Cardiac fibroblast (primary cell): ENCODE data around the gene SLC10A1.

Experiments
- DNase-seq, 2 donors: peaks; one replicate each; pipeline versions ENCODE4 v3.0.0 to v3.0.0-alpha.2; 2010; ENCODE audit warnings: low read depth in 2 of 2
- H3K4me3 ChIP-seq, 2 donors: replicated peaks in 1 of 2; 1 replicate in 1 of 2; 2 replicates in 1 of 2; pipeline ENCODE4 v1.5.1; 2011; ENCODE audit warnings: low read depth in 2 of 2, low read length in 2 of 2, mild to moderate bottlenecking in 2 of 2, moderate library complexity in 1 of 2
- TF ChIP-seq, protein P1 (sequence below): IDR thresholded peaks from one replicate; pipeline ENCODE4 v1.5.1; 2011; ENCODE audit warnings: low read depth, mild to moderate bottlenecking, low read length, inconsistent platforms

The SLC10A1 gene

GRCh38 chr14:69784942-69785341 is 12.1 kb downstream of the SLC10A1 start:
- TF ChIP-seq, protein P1, sequence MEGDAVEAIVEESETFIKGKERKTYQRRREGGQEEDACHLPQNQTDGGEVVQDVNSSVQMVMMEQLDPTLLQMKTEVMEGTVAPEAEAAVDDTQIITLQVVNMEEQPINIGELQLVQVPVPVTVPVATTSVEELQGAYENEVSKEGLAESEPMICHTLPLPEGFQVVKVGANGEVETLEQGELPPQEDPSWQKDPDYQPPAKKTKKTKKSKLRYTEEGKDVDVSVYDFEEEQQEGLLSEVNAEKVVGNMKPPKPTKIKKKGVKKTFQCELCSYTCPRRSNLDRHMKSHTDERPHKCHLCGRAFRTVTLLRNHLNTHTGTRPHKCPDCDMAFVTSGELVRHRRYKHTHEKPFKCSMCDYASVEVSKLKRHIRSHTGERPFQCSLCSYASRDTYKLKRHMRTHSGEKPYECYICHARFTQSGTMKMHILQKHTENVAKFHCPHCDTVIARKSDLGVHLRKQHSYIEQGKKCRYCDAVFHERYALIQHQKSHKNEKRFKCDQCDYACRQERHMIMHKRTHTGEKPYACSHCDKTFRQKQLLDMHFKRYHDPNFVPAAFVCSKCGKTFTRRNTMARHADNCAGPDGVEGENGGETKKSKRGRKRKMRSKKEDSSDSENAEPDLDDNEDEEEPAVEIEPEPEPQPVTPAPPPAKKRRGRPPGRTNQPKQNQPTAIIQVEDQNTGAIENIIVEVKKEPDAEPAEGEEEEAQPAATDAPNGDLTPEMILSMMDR = no peak
- no peak for DNase-seq
- no peak overlapping the region for H3K4me3 ChIP-seq

GRCh38 chr14:69780952-69781351 is 16.1 kb downstream of the SLC10A1 start:
- DNase-seq = no peak
- TF ChIP-seq, protein P1 = no peak
- no peak overlapping the region for H3K4me3 ChIP-seq

GRCh38 chr14:69780092-69780491 is 16.9 kb downstream of the SLC10A1 start:
- H3K4me3 ChIP-seq = no peak overlapping the region
- no peak for DNase-seq
- TF ChIP-seq, protein P1 = no peak

DNA sequence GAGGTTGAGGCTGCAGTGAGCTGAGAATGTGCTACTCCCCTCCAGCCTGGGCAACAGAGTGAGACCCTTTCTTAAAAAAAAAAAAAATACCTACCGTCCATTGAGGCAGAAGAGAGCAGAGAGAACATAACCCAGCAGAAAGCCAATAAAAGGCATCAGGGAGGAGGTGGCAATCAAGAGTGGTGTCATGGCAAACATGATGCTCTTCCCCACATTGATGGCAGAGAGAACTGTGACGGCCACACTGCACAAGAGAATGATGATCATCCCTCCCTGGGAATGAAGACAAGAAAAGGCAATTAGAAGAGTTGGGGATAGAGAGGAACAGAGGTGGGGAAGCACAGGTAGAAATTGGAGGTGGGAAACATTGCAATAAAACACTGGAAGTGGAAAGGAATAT is 18.0 kb downstream of the SLC10A1 start:
- TF ChIP-seq, protein P1 = no peak
- DNase-seq = no peak
- no peak overlapping the region for H3K4me3 ChIP-seq

DNA sequence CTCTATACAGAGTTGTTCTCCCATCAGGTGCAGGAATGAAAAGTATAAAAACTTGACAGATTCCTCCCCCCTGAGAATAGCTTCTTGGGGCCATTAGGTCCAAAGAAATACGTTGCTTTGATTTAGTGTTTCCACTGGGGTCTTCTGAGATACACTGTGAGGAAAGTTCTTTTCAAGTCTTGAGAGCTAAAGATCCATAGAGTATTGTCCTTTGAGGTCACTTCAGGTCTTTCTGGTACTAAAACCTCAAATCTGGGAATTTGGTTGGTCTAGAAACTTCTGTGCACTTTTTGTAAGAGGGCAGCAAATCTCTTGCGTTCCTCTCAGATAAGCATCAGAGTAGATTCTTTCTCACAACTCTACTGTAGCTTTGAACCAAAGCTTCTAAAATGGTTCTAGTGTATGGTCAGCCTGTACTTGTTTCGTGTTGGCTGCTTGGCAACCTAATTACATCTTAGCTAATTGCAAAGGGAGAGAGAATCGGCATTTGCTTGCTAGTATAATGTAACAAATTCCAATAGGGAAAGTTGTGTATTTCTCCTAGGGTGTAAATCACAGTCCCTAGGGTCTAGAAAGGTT is 20.1 kb downstream of the SLC10A1 start:
- TF ChIP-seq, protein P1 = no peak
- no peak overlapping the region for H3K4me3 ChIP-seq
- DNase-seq = no peak

DNA sequence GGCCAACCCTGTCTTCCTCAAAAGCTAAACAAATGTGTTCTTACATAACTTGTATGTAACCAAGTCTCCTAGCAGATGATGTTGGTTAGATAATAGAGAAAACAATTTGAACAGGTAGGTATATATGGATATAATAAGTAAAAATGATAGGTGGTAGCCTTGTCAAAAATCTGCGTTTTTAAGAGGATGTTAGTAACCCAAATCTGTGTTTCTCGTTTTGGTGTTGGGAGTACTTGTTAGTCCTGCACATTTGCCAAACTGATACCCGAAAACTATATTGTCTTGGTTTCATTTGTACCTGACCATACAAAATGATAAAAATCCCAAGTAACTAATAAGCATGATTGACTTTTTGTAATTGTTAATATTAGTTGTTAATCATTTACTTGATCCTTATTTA is 22.0 kb downstream of the SLC10A1 start:
- no peak overlapping the region for H3K4me3 ChIP-seq
- no peak for DNase-seq
- TF ChIP-seq, protein P1 = no peak
